Stomach (tissue), 4 donors: ENCODE data around the gene LITAF.

Experiments
- POLR2A ChIP-seq, 4 donors: fragments of 450-650 bp; IDR thresholded peaks; one replicate each; pipeline ENCODE4 v1.6.1; 2016; ENCODE audit warnings: antibody characterized with exemption in 4 of 4, control low read depth in 2 of 4, mild to moderate bottlenecking in 1 of 4, moderate library complexity in 1 of 4
- POLR2AphosphoS5 ChIP-seq, 3 donors: sonication (generic); formaldehyde crosslinking; IDR thresholded peaks; one replicate each; pipeline ENCODE4 v1.6.1; 2016; ENCODE audit warnings: antibody characterized with exemption in 3 of 3
- TF ChIP-seq, protein P1 (sequence below), 7 experiments: fragments of 450-650 bp in 4 of 7; fragments of 200-600 bp in 3 of 7; sonication (generic) in 3 of 7; IDR thresholded peaks; one replicate each; pipeline ENCODE4 v1.5.1; 2016 to 2019; ENCODE audit warnings: antibody characterized with exemption in 7 of 7, control low read depth in 2 of 7, mild to moderate bottlenecking in 1 of 7

DNA sequence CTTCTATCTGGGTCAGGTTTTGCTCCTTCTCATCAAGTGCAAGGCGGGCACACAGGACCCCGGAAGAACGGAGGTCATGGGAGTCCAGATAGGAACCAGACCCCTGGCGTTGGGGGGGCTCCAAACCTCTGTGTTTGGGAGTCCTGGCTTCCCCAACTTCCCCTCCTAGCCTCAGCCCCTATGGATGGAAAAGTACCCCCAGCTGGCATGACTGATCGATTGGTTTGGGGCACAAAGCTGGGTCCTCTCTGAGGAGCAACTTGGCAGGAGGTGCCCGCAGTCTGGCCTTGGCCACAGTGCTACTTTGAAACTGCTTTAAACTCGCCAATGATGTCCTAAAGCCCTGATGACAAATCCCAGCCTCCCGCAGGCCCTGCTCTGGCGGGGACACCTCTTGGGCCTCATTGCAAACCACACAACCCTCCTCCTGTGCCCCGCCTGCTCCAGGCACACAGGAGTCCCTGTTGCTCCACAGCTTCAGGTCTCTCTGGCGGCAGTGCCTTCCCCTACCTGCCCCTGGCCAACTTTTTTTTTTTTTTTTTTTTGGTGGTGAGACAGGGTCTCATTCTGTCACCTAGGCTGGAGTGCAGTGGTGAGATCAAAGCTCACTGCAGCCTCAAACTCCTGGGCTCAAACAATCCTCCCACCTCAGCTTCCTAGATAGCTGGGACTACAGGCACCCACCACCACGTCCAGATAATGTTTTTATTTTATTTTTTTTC is 43.5 kb upstream of the LITAF start:
- TF ChIP-seq, protein P1, sequence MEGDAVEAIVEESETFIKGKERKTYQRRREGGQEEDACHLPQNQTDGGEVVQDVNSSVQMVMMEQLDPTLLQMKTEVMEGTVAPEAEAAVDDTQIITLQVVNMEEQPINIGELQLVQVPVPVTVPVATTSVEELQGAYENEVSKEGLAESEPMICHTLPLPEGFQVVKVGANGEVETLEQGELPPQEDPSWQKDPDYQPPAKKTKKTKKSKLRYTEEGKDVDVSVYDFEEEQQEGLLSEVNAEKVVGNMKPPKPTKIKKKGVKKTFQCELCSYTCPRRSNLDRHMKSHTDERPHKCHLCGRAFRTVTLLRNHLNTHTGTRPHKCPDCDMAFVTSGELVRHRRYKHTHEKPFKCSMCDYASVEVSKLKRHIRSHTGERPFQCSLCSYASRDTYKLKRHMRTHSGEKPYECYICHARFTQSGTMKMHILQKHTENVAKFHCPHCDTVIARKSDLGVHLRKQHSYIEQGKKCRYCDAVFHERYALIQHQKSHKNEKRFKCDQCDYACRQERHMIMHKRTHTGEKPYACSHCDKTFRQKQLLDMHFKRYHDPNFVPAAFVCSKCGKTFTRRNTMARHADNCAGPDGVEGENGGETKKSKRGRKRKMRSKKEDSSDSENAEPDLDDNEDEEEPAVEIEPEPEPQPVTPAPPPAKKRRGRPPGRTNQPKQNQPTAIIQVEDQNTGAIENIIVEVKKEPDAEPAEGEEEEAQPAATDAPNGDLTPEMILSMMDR (IDR thresholded peaks at IDR 0.05) = no peak
- TF ChIP-seq POLR2AphosphoS5 (IDR thresholded peaks at IDR 0.05) (no peak), POLR2A (IDR thresholded peaks at IDR 0.05) (no peak)
